ENCODE measurements around the gene TUBA1B.
"Not testable (repeated sequence)": the region's sequence is repeated elsewhere in the genome, so short reads cannot be mapped to it uniquely, and the experiment has no call there.

TUBA1B gene

DNA sequence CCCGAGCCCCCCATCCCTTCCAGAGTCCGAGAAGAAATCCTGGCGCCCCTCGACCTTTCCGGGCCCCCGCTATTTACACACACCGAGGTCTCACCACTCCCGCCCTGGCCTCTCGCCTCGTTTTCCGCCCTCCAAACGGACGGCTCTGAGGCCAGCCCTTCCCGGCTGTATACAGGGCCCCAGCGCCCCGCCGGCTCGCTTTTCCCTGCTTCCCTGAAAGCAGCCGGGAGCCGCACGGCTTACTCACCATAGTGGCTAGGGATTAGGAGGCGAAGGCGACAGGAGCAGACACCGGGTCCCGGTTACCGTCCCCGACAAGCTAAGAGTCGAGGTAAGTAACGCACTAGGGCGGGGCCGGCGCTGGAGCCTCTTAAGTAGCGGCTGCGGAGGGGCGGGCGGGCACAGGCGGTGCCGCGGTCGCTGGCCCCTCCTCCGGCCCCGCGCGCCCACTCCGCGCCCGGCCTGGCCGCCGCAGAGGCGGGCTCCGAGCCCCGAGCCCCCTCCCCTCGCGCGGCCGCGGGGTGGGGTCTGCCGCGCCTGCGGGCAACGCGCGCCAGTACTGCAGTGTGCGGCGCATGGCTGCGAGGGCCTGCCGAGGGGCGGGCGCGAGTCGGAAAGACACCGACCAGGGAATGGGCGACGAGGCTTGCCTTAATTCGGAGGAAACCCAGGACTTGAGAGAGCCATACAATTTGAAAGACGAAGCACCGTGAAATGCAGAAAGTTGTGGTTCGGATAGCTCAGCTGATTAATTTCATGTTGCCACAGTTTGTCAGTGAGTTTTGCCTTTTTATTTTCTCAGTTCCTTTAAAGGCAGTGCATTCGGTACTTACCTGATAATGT lies at the start of gene TUBA1B:
TUBA1B (minus strand) TSS at position 345 of the 843 bp plus-strand sequence; CDS start at position 250, 95 bp downstream.
- peak; percentile 90 for DNase-seq (ENCODE audit: low spot score)

DNA sequence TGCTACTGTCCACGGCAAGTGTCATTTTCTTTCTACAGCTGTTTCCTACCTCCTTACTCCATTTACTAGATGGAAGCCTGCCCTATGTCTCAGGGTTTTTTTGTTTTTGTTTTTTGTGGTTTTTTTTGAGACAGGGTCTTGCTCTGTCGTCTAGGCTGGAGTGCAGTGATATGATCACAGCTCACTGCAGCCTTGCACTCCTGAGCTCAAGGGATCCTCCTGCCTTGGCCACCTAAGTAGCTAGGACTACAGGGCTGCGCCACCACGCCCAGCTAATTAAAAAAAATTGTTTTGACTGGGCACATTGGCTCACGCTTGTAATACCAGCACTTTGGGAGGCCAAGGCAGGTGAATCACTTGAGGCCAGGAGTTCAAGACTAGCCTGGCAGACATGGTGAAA lies 43.0 kb upstream of the TUBA1B start:
- no peak for DNase-seq (ENCODE audit: low spot score)

DNA sequence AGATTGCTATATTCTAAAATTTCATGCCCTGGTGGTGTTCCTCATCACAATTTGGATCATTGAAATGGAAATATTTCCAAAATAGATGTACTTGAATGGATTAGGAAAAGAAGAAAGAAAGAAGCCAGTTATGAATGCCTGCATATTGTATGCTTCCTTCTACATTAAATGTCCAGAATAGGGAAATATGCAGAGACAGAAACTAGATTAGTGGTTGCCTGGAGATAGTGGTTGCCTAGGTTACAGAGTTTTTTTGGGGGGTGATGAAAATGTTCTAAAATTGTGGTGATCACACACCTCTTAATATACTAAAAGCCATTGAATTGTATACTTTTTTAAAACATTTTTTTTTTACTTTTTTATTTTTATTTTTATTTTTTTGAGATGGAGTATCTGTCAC lies 39.7 kb upstream of the TUBA1B start:
- DNase-seq (ENCODE audit: low spot score), result no peak

DNA sequence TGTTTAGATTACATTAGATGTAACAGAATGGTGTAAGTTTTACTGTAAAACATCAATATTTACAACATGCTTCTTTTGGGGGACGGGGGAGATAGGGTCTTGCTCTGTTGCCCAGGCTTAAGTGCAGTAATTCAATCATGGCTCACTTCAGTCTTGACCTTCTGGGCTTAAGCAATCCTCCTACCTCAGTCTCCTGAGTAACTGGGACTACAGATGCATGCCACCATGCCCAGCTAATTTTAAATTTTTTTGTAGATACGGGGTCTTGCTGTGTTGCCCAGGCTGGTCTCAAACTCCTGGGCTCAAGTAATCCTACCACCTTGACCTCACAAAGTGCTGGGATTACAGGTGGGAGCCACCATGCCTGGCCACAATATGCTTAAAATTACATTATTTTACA lies 33.9 kb upstream of the TUBA1B start:
- no peak for DNase-seq (ENCODE audit: low spot score)

DNA sequence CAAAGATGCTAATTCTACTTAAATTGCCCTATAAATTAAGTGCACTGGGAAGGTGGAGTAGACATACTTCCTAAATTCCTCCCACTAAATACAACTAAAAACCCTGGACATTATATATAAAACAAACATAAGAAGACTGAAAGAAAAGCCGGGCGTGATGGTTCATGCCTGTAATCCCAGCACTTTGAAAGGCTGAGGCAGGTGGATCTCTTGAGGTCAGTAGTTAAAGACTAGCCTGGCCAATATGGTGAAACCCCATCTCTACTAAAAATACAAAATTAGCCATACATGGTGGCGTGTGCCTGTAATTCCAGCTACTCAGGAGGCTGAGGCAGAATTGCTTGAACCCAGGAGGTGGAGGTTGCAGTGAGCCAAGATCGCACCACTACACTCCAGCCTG lies 30.7 kb upstream of the TUBA1B start:
- not testable (repeated sequence) for DNase-seq (ENCODE audit: low spot score)

DNA sequence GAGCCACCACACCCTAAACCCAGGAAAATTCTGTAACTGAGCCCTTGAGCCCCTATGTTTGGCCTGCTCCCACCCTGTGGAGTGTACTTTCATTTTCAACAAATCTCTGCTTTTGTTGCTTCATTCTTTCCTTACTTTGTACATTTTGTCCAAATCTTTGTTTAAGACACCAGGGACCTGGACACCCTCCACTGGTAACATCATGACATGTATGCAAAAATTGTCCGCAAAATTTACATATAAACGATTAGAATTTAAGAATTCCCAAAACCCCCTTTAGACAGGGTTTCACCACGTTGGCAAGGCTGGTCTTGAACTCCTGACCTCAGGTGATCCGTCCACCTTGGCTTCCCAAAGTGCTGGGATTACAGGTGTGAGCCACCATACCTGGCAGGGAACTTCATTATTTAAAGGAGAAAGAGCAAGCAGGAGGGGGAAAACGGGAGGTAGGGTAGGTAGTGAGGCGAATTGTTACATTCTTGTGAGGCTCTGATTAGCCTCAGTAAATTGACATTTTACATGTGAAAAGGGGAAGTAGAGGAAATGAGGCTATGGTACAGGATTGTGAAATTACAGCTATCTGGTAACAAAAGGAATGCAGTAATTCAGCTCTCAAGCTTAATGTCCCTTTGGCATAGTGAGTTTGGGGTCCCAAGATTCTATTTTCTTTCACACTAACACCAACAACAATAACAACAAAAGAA lies 30.0 kb upstream of the TUBA1B start:
- no peak for DNase-seq (ENCODE audit: low spot score)

DNA sequence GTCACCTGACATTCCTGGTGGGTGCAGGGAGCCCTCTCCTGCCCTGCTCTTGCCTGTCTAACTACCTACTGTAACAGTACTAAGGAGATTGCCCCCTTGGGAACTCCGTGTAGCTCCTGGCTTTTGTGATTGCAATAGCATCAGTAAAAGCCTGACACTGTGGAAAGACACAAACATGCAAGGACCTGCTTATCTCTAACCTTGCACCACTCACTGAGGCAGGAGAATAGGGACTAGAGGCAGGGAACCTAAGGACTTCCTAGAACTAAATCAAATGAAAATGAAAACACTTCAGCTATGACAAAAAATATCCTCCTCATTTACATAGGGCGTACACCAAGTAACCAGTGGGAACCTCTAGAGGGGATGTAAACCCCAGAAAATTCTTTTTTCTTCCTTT lies 29.2 kb upstream of the TUBA1B start:
- DNase-seq (ENCODE audit: low spot score), result no peak

DNA sequence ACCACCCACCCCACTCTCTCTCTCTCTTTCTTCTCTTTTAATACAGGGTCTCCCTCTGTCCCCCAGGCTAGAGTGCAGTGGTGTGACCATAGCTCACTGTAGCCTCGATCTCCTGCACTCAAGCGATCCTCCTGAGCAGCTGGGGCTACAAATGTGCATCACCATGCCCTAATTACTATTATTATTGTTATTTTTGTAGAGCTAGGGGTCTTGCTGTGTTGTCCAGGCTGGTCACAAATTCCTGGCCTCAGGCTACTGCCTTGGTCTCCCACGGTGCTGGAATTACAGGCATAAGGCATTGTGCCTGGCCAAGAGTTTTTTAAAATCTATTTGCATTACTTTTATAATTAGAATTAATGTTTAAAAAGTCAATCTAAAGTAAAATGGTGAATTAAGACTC lies 23.0 kb upstream of the TUBA1B start:
- DNase-seq (ENCODE audit: low spot score), result no peak

DNA sequence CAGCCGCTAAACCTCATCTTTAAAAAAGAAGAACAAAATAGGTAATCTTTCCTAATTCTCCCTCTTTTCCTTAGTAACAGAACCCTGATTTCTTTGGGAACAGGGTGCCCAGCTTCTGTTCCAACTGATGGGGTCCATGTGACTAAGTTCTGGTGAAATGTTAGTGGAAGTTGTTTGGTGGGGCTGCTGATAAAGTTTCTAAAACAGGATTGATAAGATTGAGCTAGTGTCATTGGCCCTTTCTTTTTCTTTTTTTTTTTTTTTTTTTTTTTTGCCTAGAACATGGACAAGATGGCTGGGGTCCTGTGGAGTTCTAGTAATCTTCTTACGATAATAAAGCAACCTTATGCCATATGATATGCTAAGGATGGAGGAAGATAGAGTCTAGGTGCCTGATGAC lies 16.2 kb upstream of the TUBA1B start:
- no peak for DNase-seq (ENCODE audit: low spot score)

DNA sequence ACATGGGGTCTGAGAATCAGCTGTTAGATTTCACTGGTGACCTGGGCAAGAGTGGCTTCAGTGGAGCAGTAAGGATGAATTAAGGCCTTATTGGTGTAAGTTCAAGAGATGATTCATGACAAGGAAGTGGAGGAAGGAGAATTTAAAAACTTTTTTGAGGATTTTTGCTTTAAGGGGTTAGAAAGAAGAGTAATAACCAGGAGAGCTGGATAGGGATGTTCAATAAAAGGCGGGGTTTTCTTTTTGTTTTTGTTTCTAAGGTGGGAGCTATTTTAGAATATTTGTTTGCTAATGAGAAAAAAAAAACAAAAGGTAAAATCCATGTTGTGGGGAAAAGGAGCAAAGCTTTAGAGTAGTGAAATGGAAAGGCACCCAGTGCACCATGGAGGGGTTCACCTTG lies 15.2 kb upstream of the TUBA1B start:
- DNase-seq (ENCODE audit: low spot score), result no peak

DNA sequence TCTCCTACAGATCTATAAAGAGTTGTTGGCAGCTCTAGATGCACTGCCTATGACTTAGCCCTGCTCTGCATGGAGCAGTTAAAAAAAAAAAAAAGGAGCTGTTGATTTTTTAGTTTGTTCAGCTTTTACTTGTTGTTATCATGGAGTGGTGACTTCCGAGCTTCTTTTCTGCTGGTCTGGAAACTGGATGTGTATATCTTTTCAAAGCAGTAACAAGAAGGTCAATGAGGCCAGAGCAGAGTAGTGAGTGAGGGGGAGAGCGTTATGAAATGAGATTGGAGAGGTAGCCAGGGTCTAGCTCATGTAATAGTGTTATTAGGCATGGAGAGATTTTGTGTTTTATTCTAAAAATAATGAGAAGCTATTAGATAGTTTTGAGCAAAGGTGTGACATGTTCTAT lies 13.2 kb upstream of the TUBA1B start:
- DNase-seq (ENCODE audit: low spot score), result no peak

DNA sequence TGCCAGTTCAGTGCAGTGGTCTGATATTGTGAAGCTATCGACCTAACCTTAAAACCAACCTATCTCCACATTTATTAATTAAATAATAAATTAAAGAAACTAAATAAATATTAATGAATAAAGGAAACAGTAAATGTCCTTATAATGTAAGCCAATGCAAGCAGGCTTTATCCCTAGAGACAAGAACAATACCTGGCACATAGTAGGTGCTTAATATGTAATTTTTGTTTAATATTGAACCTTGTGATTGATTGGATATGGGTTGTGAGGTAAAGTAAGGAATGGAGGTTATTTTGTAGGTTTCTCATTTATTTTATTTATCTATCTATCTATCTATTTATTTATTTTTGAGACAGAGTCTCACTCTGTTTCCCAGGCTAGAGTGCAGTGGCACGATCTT lies 7.8 kb upstream of the TUBA1B start:
- no peak for DNase-seq (ENCODE audit: low spot score)

DNA sequence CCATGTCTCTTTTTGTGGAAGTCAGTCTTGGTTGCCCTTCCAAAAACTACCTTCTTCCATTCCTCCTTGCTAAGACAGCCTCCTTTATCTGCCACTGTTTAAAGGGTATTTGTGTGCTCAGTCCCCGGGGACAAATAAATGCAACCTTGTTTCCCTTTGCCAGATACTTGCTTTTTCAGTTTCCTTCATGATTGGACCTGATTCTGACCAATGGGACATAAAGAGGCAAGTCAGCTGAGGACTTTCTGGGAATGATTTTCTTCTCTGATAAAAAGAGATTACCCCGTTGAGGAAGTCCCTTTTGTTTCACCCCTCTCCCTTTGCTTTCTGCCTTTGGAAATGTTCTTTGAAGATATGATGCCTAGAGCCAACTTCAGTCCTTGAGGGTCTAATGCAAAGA lies 7.4 kb upstream of the TUBA1B start:
- DNase-seq (ENCODE audit: low spot score), result no peak

DNA sequence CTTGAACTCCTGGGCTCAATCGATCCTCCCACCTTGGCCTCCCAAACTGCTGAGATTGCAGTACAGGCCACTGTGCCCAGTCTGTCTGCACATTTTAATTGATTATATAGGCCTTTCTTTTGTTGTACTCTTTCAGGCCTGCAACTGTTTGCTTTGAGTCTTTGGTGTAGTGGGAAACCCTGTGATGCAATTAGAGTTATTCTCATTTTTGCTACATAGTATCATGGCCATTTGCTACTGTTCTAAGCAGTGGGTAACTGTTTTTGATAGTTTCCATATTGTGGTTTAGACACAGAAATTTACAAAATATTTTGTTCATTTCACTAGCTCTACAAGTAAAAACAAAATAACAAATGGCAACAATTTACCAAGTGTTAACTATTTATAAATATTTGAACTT lies 6.3 kb upstream of the TUBA1B start:
- DNase-seq (ENCODE audit: low spot score), result no peak

DNA sequence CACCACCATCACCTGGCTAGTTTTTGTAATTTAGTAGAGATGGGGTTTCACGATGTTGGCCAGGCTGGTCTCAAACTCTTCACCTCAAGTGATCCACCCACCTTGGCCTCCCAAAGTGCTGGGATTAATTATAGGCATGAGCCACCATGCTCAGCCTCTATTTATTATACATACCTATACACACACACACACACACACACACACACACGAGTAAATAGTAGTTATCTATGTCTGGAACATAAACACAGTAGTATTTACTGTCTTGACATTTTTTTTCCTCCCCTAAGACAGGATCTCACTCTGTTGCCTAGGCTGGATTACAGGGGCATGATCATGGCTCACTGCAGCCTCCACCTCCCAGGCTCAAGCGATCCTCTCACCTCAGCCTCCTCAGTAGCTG lies 5.8 kb upstream of the TUBA1B start:
- not testable (repeated sequence) for DNase-seq (ENCODE audit: low spot score)

DNA sequence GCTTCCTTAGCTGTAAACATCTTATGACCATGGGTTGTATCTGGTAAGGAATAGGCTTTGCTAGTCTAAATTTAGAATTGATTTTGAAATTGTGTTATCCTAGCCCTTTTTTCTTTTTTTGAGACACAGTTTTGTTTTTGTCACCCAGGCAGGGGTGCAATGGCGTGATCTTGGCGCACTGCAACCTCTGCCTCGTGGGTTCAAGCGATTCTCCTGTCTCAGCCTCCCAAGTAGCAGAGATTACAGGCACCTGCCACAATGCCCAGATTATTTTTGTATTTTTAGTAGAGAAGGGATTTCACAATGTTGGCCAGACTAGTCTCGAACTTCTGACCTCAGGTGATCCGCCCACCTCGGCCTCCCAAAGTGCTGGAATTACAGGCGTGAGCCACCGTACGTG lies 2.4 kb upstream of the TUBA1B start:
- no peak for DNase-seq (ENCODE audit: low spot score)

DNA sequence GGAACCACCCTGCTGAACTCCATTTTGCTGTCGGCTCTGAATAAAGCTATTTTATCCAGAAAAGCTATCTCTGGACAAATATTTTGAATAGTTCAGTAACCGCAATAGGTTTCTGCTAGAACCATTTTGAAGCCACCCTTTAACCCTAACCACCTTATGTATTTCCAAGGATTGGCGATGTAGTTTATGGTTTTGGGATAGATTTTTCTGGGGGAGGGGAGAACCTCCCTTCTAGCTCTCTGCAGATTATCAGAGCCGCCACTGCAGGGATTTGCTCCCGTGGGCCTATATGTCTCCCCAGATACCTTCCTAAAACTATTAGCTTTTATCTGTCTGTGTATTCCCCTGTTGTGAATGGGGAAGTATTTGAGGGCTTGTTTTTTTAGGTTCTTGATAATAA lies 1.8 kb upstream of the TUBA1B start:
- peak; percentile 12 for DNase-seq (ENCODE audit: low spot score)

DNA sequence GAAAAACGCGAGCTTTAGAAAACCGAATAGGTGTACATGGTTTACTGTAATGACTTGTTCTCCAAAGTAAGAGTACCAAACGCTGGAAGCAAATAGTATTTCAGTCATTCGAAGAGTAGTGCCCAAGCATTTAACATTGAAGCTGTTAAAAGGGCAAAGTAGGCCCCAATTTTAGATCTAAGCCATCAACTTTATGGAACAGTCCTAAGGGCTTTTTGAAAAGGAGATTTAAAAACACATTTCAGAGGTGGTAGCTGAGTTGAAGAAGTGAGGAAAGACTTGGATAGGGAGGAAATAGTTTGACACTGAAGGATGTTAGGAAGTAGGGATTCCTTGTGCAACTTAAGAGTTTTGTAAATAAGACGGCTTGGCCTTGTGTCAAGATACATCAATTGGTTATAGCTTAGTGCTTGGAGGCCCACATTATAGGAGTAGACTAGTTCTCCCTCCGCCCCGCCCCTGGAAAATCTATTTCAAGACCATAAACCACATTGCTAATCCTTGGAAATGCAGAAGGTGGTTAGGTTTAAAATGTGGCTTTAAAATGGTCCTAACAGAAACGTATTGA lies 783 bp upstream of the TUBA1B start:
- peak; percentile 67 for DNase-seq (ENCODE audit: low spot score)

DNA sequence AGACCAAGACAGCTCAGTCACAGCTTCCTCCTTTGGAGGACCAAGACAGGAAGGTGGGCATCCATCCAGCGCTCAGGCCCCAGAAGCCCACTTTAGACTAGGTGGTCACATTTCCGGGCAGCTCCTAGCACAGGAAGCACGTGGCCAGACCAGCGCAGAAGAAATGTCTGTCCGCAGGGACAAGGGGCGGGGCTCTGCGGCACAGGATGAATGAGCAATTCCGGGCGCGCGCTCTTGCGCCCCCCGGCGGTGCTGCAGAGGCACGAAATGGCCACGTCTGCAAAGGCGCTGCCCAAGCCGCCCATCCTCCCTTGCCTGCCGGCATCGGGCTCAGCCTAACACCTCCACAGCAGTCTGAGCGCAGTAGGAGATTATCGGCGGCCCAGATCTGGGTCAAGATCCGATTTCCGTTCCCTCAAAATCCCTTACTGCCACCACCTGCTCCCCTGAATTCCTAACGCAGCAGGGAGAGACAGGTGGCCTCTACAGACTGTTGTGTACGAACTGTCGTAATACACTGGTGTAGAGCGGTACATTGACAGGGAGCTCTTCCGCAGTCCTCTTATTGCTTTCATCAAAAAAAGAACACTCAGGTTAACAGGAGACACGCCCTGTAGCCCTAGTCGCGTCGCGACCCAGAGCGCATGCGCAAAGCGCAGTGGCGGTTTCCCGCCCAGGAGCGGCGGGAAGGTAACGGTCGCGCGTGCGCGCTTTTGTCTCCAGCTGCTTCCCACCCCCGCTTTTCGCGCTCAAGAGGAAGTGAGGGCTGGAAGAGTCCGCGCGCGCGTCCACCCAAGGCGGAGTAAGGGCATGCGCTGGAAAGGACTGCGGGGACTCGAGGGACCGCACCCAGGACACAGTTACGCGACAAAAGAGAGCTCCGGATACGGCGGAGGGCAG lies 794 bp downstream of the TUBA1B start:
- DNase-seq (ENCODE audit: low spot score), result peak; percentile 91

DNA sequence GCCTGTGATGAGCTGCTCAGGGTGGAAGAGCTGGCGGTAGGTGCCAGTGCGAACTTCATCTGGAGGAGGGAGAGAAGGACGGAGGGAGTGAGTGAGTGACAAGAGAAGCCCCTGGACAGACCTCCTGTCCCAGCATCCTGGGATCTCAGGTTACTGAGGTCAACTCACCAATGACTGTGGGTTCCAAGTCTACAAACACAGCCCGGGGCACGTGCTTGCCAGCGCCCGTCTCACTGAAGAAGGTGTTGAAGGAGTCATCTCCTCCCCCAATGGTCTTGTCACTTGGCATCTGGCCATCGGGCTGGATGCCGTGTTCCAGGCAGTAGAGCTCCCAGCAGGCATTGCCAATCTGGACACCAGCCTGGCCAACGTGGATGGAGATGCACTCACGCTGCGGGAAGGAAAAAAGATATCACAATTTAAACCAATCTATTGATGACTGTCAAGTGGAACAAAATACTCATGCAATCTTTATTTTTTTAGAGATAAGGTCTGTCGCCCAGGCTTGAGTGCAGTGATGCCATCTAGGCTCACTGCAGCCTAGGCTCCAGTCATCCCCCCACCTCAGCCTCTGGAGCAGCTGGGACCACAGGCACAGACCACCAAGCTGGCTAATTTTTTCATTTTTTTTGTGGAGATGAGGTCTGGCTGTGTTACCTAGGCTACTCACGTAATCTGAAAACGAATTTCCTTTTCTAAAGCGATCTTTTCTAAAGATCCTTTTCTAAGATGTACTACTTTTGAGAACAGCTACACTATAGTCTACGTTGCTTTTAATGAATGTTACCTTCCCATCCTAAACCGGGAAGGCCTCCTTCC lies 1.7 kb downstream of the TUBA1B start:
- no peak for DNase-seq (ENCODE audit: low spot score)

DNA sequence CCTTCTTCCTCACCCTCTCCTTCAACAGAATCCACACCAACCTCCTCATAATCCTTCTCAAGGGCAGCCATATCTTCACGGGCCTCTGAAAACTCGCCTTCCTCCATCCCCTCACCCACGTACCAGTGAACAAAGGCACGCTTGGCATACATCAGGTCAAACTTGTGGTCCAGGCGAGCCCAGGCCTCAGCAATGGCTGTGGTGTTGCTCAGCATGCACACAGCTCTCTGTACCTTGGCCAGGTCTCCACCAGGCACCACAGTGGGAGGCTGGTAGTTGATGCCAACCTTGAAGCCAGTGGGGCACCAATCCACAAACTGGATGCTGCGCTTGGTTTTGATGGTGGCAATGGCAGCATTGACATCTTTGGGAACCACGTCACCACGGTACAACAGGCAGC lies 3.2 kb downstream of the TUBA1B start:
- DNase-seq (ENCODE audit: low spot score), result not testable (repeated sequence)

Measured in pons (tissue), 1 donor.